GM18873 (cell line): ENCODE data around the gene PIM3.

ENCODE experiments used
- ATAC-seq: cut with Tn5 transposase; IDR thresholded peaks from one replicate; pipeline ENCODE4 v1.9.1; 2021; ENCODE audit warnings: mild to moderate bottlenecking, moderate library complexity, moderate number of reproducible peaks; ENCODE audit not compliant: unreplicated experiment, low FRiP score

The PIM3 gene

DNA sequence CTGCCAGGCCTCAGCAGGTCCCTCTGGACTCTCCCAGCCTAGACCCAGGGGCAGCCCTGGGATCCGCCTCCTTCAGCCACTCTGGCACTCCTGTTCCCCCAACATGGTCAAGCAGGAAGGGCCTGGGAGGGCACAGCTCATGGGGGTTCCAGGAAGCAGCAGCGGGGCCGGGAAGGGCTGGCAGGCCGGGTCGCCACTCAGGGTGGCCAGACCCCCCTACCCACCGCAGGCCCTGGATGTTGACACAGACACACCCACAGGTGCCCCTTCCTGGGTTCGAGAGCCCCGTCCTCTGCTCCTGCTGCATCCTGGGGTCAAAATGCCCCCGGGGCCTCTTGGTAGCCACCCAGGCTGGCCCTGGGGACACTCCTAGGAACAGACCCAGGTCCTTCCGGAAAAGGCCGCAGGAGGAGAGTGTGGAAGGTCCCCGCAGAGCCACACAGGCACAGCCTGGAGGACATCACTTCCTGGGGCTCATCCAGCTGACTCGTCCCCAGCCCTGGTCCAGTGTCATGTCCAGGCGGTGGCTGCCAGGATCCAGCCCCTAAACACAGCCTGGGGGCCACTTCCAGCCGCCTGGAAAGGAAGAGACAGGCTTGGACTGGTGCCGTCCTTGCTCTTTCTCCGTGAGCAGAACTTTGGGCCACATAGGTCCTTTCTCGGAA, 6.8 kb upstream of the PIM3 start:
- ATAC-seq: no peak

DNA sequence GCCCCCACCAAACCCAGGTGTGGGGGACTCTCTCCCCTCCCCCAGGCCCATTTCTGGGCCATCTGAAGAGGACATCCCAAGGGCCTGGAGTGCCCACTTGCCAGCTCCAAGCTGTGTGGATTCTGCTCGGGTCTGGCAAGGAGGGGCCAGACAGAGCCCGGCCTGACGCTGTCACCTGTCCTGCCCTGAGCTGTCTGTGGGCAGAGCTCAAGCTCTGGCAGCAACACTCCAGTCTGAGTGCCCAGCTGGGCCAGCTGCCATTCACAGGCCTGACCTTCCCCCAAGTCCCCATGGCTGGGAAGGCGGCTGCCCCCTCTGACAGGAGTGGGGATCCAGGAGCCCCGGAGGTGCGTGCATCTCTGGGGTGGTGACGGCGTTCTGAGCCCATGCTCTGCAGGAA, 6.2 kb upstream of the PIM3 start:
- ATAC-seq: no peak

GRCh38 chr22:49954991-49955580, 5.5 kb upstream of the PIM3 start:
- no peak for ATAC-seq

- ATAC-seq: no peak
These were observed 4.8 kb upstream of the PIM3 start for GRCh38 chr22:49955581-49956417.

GRCh38 chr22:49956418-49956770, 4.2 kb upstream of the PIM3 start:
- ATAC-seq: no peak

- no peak for ATAC-seq
These were observed 3.4 kb upstream of the PIM3 start for GRCh38 chr22:49956914-49957825.

DNA sequence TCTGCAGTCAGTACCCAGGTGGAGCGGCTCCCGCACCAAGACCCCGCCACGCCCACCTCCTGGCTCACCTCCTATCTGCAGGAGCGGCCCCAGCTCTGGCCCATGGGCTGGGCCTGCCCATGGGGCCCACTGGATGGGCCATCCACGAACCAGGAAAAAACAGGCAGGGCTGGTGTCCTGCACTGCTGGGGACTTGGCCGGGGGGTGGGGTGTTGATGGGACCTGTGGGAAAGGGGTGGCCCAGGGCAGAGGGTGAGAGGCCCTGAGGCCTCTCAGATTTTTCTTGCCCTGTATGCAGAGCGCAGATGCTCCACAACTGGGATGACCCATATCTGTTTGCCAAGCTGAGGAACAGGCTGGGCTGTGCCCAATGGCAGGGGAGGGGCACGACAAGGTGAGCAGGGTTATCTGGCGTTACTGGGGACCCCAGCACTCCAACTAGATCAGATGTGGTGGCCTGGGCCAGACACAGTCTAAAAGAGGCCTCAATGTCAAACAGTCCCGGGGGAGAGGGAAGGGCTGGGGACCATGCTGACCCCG, 2.7 kb upstream of the PIM3 start:
- ATAC-seq: no peak

- no peak for ATAC-seq
These were observed 2.1 kb upstream of the PIM3 start for GRCh38 chr22:49958366-49958921.

- ATAC-seq: no peak
These were observed 1.4 kb upstream of the PIM3 start for GRCh38 chr22:49958931-49959781.

- ATAC-seq: peak; percentile 1
These were observed 802 bp upstream of the PIM3 start for GRCh38 chr22:49959782-49960158.

DNA sequence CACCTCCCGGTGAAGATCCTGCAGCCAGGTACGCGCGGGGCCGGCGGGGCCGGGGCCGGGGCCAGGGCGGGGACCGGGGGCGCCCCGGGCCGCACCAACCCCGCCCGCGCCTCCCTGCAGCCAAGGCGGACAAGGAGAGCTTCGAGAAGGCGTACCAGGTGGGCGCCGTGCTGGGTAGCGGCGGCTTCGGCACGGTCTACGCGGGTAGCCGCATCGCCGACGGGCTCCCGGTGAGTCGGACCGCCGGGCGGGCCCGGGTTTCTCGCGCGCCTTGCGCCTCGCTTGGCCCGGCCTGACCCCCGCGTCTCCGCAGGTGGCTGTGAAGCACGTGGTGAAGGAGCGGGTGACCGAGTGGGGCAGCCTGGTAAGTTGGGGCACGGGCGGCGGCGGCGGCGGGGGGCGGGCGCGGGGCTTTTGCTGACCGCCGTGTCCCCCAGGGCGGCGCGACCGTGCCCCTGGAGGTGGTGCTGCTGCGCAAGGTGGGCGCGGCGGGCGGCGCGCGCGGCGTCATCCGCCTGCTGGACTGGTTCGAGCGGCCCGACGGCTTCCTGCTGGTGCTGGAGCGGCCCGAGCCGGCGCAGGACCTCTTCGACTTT, 531 bp downstream of the PIM3 start:
- no peak for ATAC-seq

GRCh38 chr22:49961601-49962011, 1.0 kb downstream of the PIM3 start:
- ATAC-seq: no peak

DNA sequence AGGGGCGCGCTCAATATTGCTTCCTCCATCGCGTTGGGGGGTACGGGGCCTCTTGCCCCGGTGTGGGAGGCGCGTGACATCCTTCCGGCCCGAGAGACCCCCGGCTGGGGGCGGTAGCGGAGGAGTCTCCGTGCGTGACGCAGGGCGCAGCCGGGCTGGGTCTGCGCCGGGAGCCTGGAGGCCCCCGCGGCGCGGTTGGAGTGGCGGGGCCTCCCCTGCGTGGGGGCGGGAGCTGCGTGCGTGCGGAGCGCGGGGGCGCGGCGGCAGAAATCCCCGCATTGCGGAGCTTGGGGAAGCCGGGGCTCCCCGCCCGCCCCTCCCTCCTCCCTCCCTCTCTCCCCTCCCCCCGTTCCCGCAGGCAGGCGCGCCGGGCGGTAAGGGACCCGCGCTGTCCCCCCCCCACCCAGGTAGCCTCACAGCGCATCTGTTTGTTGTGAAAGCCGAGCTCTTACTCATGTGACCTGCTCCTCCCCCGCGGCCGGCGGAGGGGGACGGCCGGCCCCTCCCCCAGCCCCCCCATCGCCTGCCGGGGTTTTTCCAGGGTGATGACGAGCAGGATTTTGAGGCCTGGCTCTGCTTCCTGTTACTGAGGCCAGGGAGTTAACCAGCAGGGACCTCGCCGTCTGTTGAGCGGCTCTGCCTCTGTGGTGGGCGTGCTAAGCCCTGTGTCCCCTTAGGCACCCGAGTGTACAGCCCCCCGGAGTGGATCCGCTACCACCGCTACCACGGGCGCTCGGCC, 1.6 kb downstream of the PIM3 start:
- no peak for ATAC-seq

- no peak for ATAC-seq
These were observed 2.4 kb downstream of the PIM3 start for GRCh38 chr22:49962751-49963646.

DNA sequence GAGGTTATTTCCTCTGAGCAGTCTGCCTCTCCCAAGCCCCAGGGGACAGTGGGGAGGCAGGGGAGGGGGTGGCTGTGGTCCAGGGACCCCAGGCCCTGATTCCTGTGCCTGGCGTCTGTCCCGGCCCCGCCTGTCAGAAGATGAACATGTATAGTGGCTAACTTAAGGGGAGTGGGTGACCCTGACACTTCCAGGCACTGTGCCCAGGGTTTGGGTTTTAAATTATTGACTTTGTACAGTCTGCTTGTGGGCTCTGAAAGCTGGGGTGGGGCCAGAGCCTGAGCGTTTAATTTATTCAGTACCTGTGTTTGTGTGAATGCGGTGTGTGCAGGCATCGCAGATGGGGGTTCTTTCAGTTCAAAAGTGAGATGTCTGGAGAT, 3.1 kb downstream of the PIM3 start:
- no peak for ATAC-seq

DNA sequence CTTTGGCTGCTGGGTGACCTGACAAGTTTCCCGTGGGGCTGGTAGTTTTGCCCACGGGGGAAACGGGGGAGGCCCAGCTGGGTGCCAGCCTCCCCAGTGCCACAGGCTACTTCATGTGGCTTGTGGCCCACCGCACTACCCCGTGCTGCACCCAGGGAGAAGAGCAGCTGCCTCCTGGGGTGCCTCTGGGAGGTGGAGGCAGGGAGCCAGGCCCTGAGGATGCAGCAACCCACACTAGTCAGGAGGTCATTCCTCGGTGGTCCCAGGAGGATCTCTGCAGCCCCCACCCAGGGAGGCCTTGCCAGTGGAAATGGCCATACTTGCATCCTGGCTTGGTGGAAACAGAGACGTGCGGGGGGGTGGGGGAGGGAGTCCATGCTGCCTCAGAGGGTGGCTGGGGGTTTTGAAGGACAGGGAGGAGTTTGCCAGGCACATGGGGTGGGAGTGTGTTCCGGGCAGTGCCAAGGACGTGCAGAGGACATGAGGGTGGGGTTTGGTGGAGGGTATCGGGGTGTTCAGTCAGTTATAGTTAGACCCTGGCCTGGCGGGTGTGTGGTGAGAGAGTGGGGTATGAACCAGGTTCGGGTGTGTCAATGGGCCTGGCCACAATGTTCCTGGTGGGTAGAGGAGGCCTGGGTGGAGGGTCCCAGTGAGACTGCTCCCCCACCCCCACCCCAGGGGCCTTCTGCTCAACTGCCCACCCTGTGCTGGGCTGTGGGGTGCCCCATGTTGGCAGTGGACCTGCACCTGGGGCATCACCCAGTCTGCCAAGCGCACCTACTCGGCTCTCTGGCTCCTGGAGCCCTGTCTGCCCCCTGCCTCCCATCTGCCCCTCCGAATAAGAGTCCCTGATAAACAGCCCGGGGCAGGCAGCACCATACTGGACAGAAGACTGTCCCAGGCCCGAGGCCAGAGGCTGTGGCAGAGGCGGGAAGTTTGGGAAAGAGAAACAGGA, 3.8 kb downstream of the PIM3 start:
- no peak for ATAC-seq
